Measurements from ENCODE around the gene NF2.

Gene NF2

DNA sequence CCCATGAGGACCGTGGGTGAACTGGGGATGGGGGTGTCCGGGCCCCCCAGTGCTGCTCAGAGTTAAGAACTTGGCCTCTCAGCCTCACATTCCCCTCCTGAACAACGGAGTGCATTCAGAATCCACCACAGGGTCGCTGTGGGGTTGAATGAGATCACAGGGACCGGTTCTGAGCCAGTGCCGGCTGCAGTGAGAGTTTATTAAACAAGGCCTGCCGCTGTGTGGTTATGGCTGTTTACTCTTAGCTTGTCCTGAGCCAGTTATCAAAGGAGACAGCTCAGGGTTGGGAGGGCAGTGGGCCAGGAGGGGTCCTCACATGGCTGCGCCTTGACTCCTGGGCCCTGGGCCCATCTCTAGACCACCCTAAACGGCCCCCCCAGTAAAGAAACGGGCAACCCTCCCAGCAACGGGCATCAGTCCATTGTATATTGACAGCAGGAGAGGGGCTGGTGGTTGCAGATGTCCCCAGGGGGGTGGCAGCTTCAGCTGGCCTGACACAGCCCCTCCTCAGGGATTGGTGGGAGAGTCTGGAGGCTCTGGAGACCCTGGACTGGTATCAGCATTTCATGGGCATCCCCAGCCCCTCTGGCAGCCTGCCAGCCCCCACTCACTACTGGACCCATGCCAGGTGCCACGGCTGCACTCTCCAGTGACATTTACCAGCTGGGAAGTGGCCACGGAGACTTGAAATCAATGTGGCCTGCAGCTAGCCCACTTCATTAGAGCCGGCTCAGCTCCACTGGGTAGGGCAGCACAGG is 101.3 kb downstream of the NF2 start:
- TF ChIP-seq, protein P1, sequence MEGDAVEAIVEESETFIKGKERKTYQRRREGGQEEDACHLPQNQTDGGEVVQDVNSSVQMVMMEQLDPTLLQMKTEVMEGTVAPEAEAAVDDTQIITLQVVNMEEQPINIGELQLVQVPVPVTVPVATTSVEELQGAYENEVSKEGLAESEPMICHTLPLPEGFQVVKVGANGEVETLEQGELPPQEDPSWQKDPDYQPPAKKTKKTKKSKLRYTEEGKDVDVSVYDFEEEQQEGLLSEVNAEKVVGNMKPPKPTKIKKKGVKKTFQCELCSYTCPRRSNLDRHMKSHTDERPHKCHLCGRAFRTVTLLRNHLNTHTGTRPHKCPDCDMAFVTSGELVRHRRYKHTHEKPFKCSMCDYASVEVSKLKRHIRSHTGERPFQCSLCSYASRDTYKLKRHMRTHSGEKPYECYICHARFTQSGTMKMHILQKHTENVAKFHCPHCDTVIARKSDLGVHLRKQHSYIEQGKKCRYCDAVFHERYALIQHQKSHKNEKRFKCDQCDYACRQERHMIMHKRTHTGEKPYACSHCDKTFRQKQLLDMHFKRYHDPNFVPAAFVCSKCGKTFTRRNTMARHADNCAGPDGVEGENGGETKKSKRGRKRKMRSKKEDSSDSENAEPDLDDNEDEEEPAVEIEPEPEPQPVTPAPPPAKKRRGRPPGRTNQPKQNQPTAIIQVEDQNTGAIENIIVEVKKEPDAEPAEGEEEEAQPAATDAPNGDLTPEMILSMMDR (IDR thresholded peaks at IDR 0.05; ENCODE audit: control insufficient read depth, insufficient read depth, low read depth, low read length, missing control alignments) = no peak
- no peak overlapping the region for H3K4me3 ChIP-seq (ENCODE audit: control insufficient read depth, low read depth, low read length)
- DNase-seq (ENCODE audit: low read depth) = no peak

DNA sequence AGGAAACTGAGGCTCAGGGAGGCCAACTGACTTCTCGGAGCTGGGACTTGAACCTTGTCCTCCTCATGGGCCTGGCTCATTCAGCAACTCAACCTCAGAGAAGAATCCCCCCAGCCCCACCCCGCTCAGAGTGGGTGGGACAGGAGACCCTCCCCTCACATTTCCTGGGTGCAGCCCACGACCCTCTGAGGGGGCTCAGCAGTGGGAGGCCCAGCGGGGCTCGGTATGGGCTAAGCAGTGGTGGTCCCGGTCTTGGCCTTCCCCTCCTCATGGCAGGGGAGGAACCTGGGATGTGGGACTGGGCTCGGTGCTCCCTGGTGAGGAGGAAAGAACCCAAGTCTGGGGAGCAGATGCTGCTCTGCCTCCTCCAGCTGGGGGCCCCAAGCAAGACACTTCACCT is 102.2 kb downstream of the NF2 start:
- H3K4me3 ChIP-seq (ENCODE audit: control insufficient read depth, low read depth, low read length) = no peak overlapping the region
- TF ChIP-seq, protein P1 (IDR thresholded peaks at IDR 0.05; ENCODE audit: control insufficient read depth, insufficient read depth, low read depth, low read length, missing control alignments) = no peak
- no peak for DNase-seq (ENCODE audit: low read depth)

- TF ChIP-seq, protein P1 (IDR thresholded peaks at IDR 0.05; ENCODE audit: control insufficient read depth, insufficient read depth, low read depth, low read length, missing control alignments) = no peak
- DNase-seq (ENCODE audit: low read depth) = no peak
These were observed 103.1 kb downstream of the NF2 start for GRCh38 chr22:29706486-29706885.

DNA sequence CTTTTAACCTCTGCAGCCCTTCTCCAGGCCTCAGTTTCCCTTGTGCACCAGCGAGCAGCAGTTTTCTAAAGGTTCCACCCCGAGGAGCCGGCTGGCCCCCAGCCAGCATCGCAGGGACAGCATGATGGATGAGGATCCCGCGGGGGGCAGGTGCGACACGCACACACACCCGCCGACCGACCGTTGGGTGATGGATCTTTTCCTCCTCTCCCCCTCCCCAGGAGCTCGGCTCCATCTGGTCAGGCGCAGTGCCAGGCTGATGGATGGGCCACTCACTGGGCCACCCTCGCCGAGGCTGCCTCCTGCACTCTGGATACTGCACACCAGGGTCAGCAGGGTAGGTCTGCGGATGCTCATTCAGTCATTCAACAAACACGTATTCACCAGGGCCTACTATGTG is 103.6 kb downstream of the NF2 start:
- TF ChIP-seq, protein P1 (IDR thresholded peaks at IDR 0.05; ENCODE audit: control insufficient read depth, insufficient read depth, low read depth, low read length, missing control alignments) = no peak
- no peak for DNase-seq (ENCODE audit: low read depth)
- H3K4me3 ChIP-seq (ENCODE audit: control insufficient read depth, low read depth, low read length) = no peak overlapping the region

More at GRCh38 chr22:29706486-29706885, 103.1 kb downstream of the NF2 start:
- H3K4me3 ChIP-seq (ENCODE audit: control insufficient read depth, low read depth, low read length) = no peak overlapping the region

DNA sequence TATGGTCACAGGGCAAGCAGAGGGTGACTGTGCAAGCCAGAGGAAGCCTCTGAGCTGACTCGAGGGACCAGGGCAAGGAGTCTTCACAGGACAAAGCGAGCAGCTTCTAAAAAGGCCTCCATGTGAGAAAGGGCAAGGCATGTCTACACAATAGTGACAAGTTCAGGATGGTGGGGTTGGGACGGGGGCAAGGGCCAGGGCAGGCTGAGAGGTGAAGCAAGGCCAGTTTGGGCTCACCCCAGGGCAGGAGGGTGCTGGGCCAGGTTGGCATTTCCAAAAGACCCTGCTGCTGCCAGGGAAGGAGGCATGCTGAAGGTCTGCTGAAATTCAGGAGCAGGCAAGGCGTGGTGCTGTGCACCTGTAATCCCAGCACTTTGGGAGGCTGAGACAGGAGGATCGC is 104.0 kb downstream of the NF2 start:
- TF ChIP-seq, protein P1 (IDR thresholded peaks at IDR 0.05; ENCODE audit: control insufficient read depth, insufficient read depth, low read depth, low read length, missing control alignments) = no peak
- no peak overlapping the region for H3K4me3 ChIP-seq (ENCODE audit: control insufficient read depth, low read depth, low read length)
- DNase-seq (ENCODE audit: low read depth) = no peak

DNA sequence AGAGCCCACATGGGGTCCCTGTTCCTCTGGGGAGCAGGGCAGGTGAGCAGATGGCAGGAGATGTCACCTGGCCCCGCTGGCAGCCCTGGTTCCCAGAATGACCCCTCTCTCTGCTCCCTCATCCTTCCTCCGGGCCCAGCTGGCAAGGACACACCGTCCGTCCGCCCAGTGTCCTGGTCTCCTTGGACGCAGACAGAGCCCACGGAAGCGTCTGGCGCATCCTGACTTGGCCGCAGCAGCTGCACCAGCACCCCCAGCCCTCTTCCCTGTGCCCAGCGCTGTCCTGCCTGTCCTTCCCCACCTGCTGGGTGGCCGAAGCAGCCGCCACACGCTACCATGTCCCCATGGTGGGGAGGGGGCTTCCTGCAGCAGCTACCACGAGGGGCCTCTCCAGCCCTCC is 106.8 kb downstream of the NF2 start:
- TF ChIP-seq, protein P1 (IDR thresholded peaks at IDR 0.05; ENCODE audit: control insufficient read depth, insufficient read depth, low read depth, low read length, missing control alignments) = no peak
- no peak overlapping the region for H3K4me3 ChIP-seq (ENCODE audit: control insufficient read depth, low read depth, low read length)
- no peak for DNase-seq (ENCODE audit: low read depth)

All from AG09309 (cell line).